OCI-LY3 (cell line): ENCODE data around the gene MS4A10.

ENCODE experiments used
- EZH2phosphoT487 ChIP-seq: fragments of 200-600 bp; shearing (Covaris generic); IDR thresholded peaks from 2 replicates; pipeline ENCODE4 v1.6.1; 2018; ENCODE audit warnings: antibody characterized with exemption, mixed run types, low read depth
- TF ChIP-seq, protein P1 (sequence below): fragments of 200-600, 300-600 bp; sonication (generic); IDR thresholded peaks from 2 replicates; pipeline ENCODE4 v1.5.1; 2014; ENCODE audit warnings: antibody characterized with exemption, low read length, low read depth

DNA sequence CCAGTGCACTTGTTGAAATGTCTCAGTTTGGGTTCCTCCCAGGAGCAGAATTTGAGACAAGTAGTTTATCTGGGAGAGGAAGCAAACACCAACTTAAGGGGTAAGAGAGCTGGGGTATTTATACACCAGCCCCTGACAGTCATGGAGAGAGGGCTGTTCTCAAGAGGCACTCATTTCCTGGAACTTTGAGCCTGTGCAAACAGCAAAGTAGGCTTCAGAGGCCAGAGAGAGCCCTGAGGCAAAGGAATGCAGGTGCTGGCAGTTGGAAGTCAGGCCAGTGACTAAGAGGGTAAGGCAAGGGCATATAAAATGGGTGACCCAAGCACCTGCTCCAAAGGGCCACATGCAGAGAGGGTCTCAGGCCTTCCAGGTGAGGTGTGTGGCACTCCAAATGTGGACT is 44.6 kb upstream of the MS4A10 start:
- TF ChIP-seq, protein P1, sequence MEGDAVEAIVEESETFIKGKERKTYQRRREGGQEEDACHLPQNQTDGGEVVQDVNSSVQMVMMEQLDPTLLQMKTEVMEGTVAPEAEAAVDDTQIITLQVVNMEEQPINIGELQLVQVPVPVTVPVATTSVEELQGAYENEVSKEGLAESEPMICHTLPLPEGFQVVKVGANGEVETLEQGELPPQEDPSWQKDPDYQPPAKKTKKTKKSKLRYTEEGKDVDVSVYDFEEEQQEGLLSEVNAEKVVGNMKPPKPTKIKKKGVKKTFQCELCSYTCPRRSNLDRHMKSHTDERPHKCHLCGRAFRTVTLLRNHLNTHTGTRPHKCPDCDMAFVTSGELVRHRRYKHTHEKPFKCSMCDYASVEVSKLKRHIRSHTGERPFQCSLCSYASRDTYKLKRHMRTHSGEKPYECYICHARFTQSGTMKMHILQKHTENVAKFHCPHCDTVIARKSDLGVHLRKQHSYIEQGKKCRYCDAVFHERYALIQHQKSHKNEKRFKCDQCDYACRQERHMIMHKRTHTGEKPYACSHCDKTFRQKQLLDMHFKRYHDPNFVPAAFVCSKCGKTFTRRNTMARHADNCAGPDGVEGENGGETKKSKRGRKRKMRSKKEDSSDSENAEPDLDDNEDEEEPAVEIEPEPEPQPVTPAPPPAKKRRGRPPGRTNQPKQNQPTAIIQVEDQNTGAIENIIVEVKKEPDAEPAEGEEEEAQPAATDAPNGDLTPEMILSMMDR = no peak
- no peak for TF ChIP-seq EZH2phosphoT487
